Measurements from ENCODE around the gene CDK10.
A peak's percentile ranks its signal among the peaks of the same experiment; 100 is the strongest.
"Not testable (repeated sequence)": the region's sequence is repeated elsewhere in the genome, so short reads cannot be mapped to it uniquely, and the experiment has no call there.

CDK10 gene

GRCh38 chr16:89697161-89697615 is 10.7 kb downstream of the CDK10 start:
- Mint-ChIP-seq H3K36me3 (ENCODE audit: low read depth) (peaks cover 14% of the 10 kb centered on the region), H3K27me3 (no peaks in the 10 kb centered on the region), H3K4me1 (peaks cover 16% of the 10 kb centered on the region), H3K27ac (no peak overlapping the region), H3K4me3 (no peak overlapping the region), H3K9me3 (no peaks in the 10 kb centered on the region)
- no peak for ATAC-seq
- no peak for DNase-seq

GRCh38 chr16:89697616-89698331 is 11.3 kb downstream of the CDK10 start:
- Mint-ChIP-seq H3K9me3 (no peaks in the 10 kb centered on the region), H3K36me3 (ENCODE audit: low read depth) (peaks cover 14% of the 10 kb centered on the region), H3K27me3 (no peaks in the 10 kb centered on the region), H3K4me3 (no peak overlapping the region), H3K4me1 (peaks cover 20% of the 10 kb centered on the region), H3K27ac (no peak overlapping the region)
- no peak for ATAC-seq
- DNase-seq, result no peak

GRCh38 chr16:89698717-89699116 is 12.2 kb downstream of the CDK10 start:
- not testable (repeated sequence) for H3K27me3 Mint-ChIP-seq; H3K4me3 Mint-ChIP-seq; H3K36me3 Mint-ChIP-seq (ENCODE audit: low read depth); H3K27ac Mint-ChIP-seq; H3K9me3 Mint-ChIP-seq; DNase-seq; ATAC-seq
- H3K4me1 Mint-ChIP-seq, result peaks cover 22% of the 10 kb centered on the region

- DNase-seq; ATAC-seq; H3K27ac Mint-ChIP-seq; H3K27me3 Mint-ChIP-seq; H3K36me3 Mint-ChIP-seq (ENCODE audit: low read depth); H3K9me3 Mint-ChIP-seq; H3K4me3 Mint-ChIP-seq: not testable (repeated sequence)
- H3K4me1 Mint-ChIP-seq, result peaks cover 22% of the 10 kb centered on the region
Observed at GRCh38 chr16:89699629-89700099, 13.2 kb downstream of the CDK10 start.

GRCh38 chr16:89700100-89700648 is 13.7 kb downstream of the CDK10 start:
- DNase-seq (peak; percentile 99), ATAC-seq (peak; percentile 30)
- peaks cover 22% of the 10 kb centered on the region for H3K4me1 Mint-ChIP-seq
- H3K27ac Mint-ChIP-seq, result no peak overlapping the region
- no peaks in the 10 kb centered on the region for H3K9me3 Mint-ChIP-seq
- H3K27me3 Mint-ChIP-seq, result no peaks in the 10 kb centered on the region
- H3K4me3 Mint-ChIP-seq, result peak overlapping the region; percentile 73
- H3K36me3 Mint-ChIP-seq (ENCODE audit: low read depth), result peaks cover 8% of the 10 kb centered on the region

GRCh38 chr16:89700649-89701424 is 14.3 kb downstream of the CDK10 start:
- Mint-ChIP-seq H3K4me3 (peak overlapping the region; percentile 73), H3K36me3 (ENCODE audit: low read depth) (peaks cover 3% of the 10 kb centered on the region)

GRCh38 chr16:89701425-89702406 is 15.2 kb downstream of the CDK10 start, which contains the start of gene SPATA2L:
SPATA2L (minus strand) TSS chr16:89701705; CDS start chr16:89701232, 473 bp downstream.
- peaks cover 3% of the 10 kb centered on the region for H3K36me3 Mint-ChIP-seq (ENCODE audit: low read depth)
- DNase-seq, result peak; percentile 97

More at GRCh38 chr16:89700649-89701424, 14.3 kb downstream of the CDK10 start:
- H3K4me1 Mint-ChIP-seq, result peaks cover 23% of the 10 kb centered on the region
- ATAC-seq, result peak; percentile 29
- no peaks in the 10 kb centered on the region for H3K27me3 Mint-ChIP-seq
- H3K9me3 Mint-ChIP-seq, result no peaks in the 10 kb centered on the region
- peak; percentile 57 for DNase-seq
- no peak overlapping the region for H3K27ac Mint-ChIP-seq

GRCh38 chr16:89704281-89704680 is 17.8 kb downstream of the CDK10 start:
- no peak for DNase-seq
- Mint-ChIP-seq H3K27me3 (no peaks in the 10 kb centered on the region), H3K4me3 (no peak overlapping the region), H3K9me3 (no peaks in the 10 kb centered on the region), H3K4me1 (peaks cover 23% of the 10 kb centered on the region), H3K27ac (no peak overlapping the region), H3K36me3 (ENCODE audit: low read depth) (peaks cover under 1% of the 10 kb centered on the region)
- ATAC-seq, result no peak

More at GRCh38 chr16:89701425-89702406, 15.2 kb downstream of the CDK10 start, which contains the start of gene SPATA2L:
- H3K27me3 Mint-ChIP-seq, result no peaks in the 10 kb centered on the region
- peak; percentile 66 for ATAC-seq
- no peak within 1 kb of the TSS for H3K27ac Mint-ChIP-seq
- H3K4me1 Mint-ChIP-seq, result peaks cover 26% of the 10 kb centered on the region
- peak within 1 kb of the TSS; percentile 73 for H3K4me3 Mint-ChIP-seq
- H3K9me3 Mint-ChIP-seq, result no peaks in the 10 kb centered on the region

- Mint-ChIP-seq H3K27ac (no peak overlapping the region), H3K27me3 (no peaks in the 10 kb centered on the region), H3K4me1 (peaks cover 19% of the 10 kb centered on the region), H3K9me3 (no peaks in the 10 kb centered on the region), H3K36me3 (ENCODE audit: low read depth) (no peaks in the 10 kb centered on the region), H3K4me3 (no peak overlapping the region)
- no peak for ATAC-seq
- DNase-seq, result no peak
Observed at GRCh38 chr16:89705006-89705405, 18.5 kb downstream of the CDK10 start.

- Mint-ChIP-seq H3K9me3 (no peaks in the 10 kb centered on the region), H3K36me3 (ENCODE audit: low read depth) (no peaks in the 10 kb centered on the region), H3K27me3 (no peaks in the 10 kb centered on the region), H3K4me1 (peaks cover 13% of the 10 kb centered on the region), H3K27ac (no peak overlapping the region), H3K4me3 (no peak overlapping the region)
- DNase-seq (no peak), ATAC-seq (no peak)
Observed at GRCh38 chr16:89706518-89707260, 20.2 kb downstream of the CDK10 start.

- H3K27ac Mint-ChIP-seq, result no peak overlapping the region
Observed at GRCh38 chr16:89707695-89708094, 21.2 kb downstream of the CDK10 start.

GRCh38 chr16:89708481-89708931 is 22.0 kb downstream of the CDK10 start:
- H3K27me3 Mint-ChIP-seq, result no peaks in the 10 kb centered on the region
- H3K36me3 Mint-ChIP-seq (ENCODE audit: low read depth), result peaks cover 2% of the 10 kb centered on the region
- ATAC-seq, result no peak
- peaks cover 8% of the 10 kb centered on the region for H3K4me1 Mint-ChIP-seq
- no peak overlapping the region for H3K27ac Mint-ChIP-seq
- no peak for DNase-seq
- no peaks in the 10 kb centered on the region for H3K9me3 Mint-ChIP-seq
- no peak overlapping the region for H3K4me3 Mint-ChIP-seq

More at GRCh38 chr16:89707695-89708094, 21.2 kb downstream of the CDK10 start:
- Mint-ChIP-seq H3K4me1 (peaks cover 9% of the 10 kb centered on the region), H3K4me3 (no peak overlapping the region), H3K27me3 (no peaks in the 10 kb centered on the region), H3K9me3 (no peaks in the 10 kb centered on the region), H3K36me3 (ENCODE audit: low read depth) (no peaks in the 10 kb centered on the region)
- ATAC-seq (no peak), DNase-seq (no peak)

GRCh38 chr16:89709166-89709565 is 22.7 kb downstream of the CDK10 start:
- Mint-ChIP-seq H3K27ac (no peak overlapping the region), H3K4me3 (no peak overlapping the region), H3K27me3 (no peaks in the 10 kb centered on the region), H3K36me3 (ENCODE audit: low read depth) (peaks cover 7% of the 10 kb centered on the region), H3K9me3 (no peaks in the 10 kb centered on the region), H3K4me1 (peaks cover 11% of the 10 kb centered on the region)
- DNase-seq (no peak), ATAC-seq (no peak)

Data from activated naive CD8-positive, alpha-beta T cell treated with anti-CD3 and anti-CD28 coated beads, Interleukin-2, amount 50 U/mL, for 24 hours (primary cell).